HUES64 (cell line): ENCODE results near the gene DNAH14.
"Not testable (repeated sequence)": the region's sequence is repeated elsewhere in the genome, so short reads cannot be mapped to it uniquely, and the experiment has no call there.

Experiments used
- H3K27ac ChIP-seq: 2 replicates; pipeline ENCODE4 v1.7.0; 2013; ENCODE audit warnings: low read depth, low read length, inconsistent platforms
- H3K27me3 ChIP-seq: 2 replicates; pipeline ENCODE4 v1.6.1; 2013; ENCODE audit warnings: mild to moderate bottlenecking, low read length; ENCODE audit not compliant: insufficient read depth
- H3K36me3 ChIP-seq: 2 replicates; pipeline ENCODE4 v1.6.1; 2013; ENCODE audit warnings: mild to moderate bottlenecking, low read length; ENCODE audit not compliant: insufficient read depth
- H3K4me1 ChIP-seq: 2 replicates; pipeline ENCODE4 v1.6.1; 2013; ENCODE audit warnings: mild to moderate bottlenecking, low read length, moderate library complexity; ENCODE audit not compliant: insufficient read depth
- H3K4me3 ChIP-seq: 2 replicates; pipeline ENCODE4 v1.5.1; 2013; ENCODE audit warnings: mild to moderate bottlenecking, low read length, moderate library complexity
- H3K9ac ChIP-seq: 2 replicates; pipeline ENCODE4 v1.6.1; 2013; ENCODE audit warnings: mild to moderate bottlenecking, low read depth, low read length
- H3K9me3 ChIP-seq: 2 replicates; pipeline ENCODE4 v1.6.1; 2013; ENCODE audit warnings: low read depth, low read length; ENCODE audit not compliant: insufficient read depth
- WGBS: fragments of 150-250, 120-280 bp; methylation state at CpG from one replicate; pipeline ENCODE4 v1.1.7; 2013; ENCODE audit warnings: missing lambda C conversion rate; 5-methylcytosine and 5-hydroxymethylcytosine counted together

DNAH14 gene

DNA sequence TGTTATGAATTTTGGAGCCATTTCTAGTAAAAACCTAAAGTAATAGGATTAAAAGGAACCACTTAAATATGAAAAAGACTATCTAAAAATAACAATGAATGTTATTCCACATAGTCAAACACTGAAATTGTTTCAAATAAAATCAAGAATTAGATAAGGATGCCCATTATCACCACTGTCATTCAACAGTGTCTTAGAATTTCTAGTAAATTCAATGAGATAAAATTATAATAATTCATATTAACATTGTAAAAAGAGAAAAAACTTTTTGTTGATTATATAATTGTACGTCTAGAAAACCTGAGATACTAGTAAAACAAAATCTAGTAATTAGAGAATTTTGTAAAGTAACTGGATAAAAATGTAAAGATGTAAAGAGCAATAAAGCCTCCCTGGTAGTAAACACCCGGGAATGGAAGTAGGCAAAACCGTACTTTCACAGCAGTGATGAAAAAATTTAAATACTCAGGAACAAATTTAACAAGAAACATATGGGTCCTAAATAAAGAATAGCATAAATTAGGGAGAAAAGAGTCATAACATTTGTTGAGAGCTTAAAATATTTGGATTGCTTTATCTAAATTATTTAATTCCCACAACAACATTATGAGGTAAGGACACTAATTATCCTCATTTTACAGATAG is 442.0 kb downstream of the DNAH14 start:
- Histone ChIP-seq H3K4me1 (0 out of 2 replicates have a peak, but pooled peaks cover 2% of the 10 kb centered on the region), H3K9me3 (no peaks in the 10 kb centered on the region), H3K9ac (no peak overlapping the region), H3K27ac (no peak overlapping the region), H3K27me3 (peaks cover 28% of the 10 kb centered on the region), H3K4me3 (no peak overlapping the region), H3K36me3 (no peaks in the 10 kb centered on the region)
- WGBS, result 86% methylated on average over 2 of the region's 3 CpGs

DNA sequence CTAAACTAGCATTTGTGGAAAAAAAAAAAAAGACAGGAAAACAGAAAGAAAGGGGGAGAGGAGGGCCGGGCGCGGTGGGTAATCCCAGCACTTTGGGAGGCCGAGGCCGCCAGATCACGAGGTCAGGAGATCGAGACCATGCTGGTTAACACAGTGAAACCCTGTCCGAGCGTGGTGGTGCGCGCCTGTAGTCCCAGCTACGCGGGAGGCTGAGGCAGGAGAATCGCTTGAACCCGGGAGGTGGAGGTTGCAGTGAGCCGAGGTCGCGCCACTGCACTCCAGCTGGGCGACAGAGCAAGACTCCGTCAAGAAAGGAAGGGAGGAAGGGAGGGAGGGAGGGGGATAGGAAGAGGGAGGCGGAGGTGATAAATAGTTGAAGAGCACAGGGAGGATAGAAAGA is 443.7 kb downstream of the DNAH14 start:
- peaks cover 11% of the 10 kb centered on the region for H3K27me3 ChIP-seq
- H3K4me1 ChIP-seq, result peaks cover 3% of the 10 kb centered on the region
- H3K4me3 ChIP-seq, result no peak overlapping the region
- H3K9me3 ChIP-seq, result no peaks in the 10 kb centered on the region
- H3K9ac ChIP-seq, result no peak overlapping the region
- no peaks in the 10 kb centered on the region for H3K36me3 ChIP-seq
- no peak overlapping the region for H3K27ac ChIP-seq
- 88% methylated on average over 21 of the region's 21 CpGs for WGBS

DNA sequence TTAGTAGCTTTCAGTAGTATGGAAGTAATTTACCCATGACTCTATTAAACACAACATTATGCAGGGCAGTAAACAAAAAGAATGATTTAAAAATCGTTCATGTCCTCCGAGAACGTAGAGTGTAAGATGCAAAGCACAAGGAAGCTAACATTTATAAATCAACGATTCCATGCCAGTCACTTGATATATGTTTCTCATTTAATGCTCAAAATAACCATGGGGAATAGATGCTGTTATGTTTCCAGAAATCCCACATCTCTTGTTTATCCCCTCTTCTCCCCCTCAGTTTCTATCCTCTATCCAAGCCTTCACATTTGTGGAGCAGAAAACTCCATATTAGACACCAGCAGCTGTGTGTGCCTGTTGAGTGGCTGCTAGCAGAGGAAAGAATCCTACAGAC is 445.5 kb downstream of the DNAH14 start:
- Histone ChIP-seq H3K27ac (no peak overlapping the region), H3K9ac (no peak overlapping the region), H3K27me3 (no peaks in the 10 kb centered on the region), H3K4me1 (peaks cover 11% of the 10 kb centered on the region), H3K4me3 (no peak overlapping the region), H3K36me3 (no peaks in the 10 kb centered on the region), H3K9me3 (no peaks in the 10 kb centered on the region)
- WGBS, result 92% methylated on average over 4 of the region's 4 CpGs

DNA sequence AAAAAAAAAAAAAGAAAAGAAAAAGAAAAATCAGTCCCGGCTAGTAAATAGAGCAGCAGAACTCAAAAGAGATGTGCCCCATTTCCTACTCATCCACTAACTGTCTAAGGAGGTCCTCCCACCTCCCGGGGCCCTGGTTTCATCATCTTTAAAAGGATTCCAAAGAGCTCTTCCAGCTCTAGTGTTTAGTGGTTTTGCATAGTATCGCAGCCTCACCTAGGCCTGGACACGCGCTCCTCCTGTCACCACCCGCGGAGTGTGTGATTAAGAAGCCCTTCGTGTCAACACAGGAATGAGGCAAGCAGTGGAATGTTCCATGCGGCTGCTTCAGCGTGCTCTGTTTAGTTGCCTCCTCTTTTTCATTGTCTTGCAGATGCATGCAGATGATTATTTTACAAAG is 449.4 kb downstream of the DNAH14 start:
- H3K36me3 ChIP-seq, result no peaks in the 10 kb centered on the region
- H3K27ac ChIP-seq, result peak overlapping the region; percentile 82; the same call in 1 of the 2 replicates
- H3K27me3 ChIP-seq, result no peaks in the 10 kb centered on the region
- H3K9ac ChIP-seq, result no peak overlapping the region
- peaks cover 15% of the 10 kb centered on the region for H3K4me1 ChIP-seq
- no peaks in the 10 kb centered on the region for H3K9me3 ChIP-seq
- no peak overlapping the region for H3K4me3 ChIP-seq
- 20% methylated on average over 10 of the region's 10 CpGs for WGBS

DNA sequence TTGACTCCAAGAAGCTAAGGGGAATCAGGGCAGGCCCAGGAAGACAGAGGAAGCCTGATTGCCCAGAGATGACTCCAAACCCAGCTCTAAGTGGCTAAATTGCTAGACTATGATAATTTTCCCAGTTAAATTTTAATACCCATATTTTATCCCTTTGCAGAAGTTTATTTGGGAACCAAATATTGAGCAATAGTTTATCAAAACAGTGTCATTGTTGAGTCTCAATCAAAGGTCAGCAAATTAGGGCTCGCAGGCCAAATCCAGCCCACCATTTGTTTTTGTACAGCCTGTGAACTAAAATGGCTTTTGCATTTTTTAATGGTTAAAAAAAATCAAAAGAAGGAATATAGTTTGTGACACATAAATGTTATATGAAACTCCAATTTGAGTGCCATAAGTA is 451.2 kb downstream of the DNAH14 start:
- no peak overlapping the region for H3K9ac ChIP-seq
- H3K9me3 ChIP-seq, result no peaks in the 10 kb centered on the region
- no peak overlapping the region for H3K27ac ChIP-seq
- no peaks in the 10 kb centered on the region for H3K36me3 ChIP-seq
- H3K27me3 ChIP-seq, result no peaks in the 10 kb centered on the region
- no peak overlapping the region for H3K4me3 ChIP-seq
- WGBS, result 85% methylated on average over 1 of the region's 1 CpG
- H3K4me1 ChIP-seq, result peaks cover 15% of the 10 kb centered on the region

DNA sequence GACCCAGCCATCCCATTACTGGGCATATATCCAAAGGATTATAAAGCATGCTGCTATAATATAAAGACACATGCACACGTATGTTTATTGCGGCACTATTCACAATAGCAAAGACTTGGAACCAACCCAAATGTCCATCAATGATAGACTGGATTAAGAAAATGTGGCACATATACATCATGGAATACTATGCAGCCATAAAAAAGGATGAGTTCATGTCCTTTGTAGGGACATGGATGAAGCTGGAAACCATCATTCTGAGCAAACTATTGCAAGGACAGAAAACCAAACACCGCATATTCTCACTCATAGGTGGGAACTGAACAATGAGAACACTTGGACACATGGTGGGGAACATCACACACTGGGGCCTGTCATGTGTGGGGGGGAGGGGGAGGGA is 457.4 kb downstream of the DNAH14 start:
- H3K27me3 ChIP-seq, H3K4me3 ChIP-seq, H3K9me3 ChIP-seq, H3K27ac ChIP-seq, H3K4me1 ChIP-seq, H3K36me3 ChIP-seq, H3K9ac ChIP-seq: not testable (repeated sequence)
- 100% methylated on average over 1 of the region's 3 CpGs for WGBS

DNA sequence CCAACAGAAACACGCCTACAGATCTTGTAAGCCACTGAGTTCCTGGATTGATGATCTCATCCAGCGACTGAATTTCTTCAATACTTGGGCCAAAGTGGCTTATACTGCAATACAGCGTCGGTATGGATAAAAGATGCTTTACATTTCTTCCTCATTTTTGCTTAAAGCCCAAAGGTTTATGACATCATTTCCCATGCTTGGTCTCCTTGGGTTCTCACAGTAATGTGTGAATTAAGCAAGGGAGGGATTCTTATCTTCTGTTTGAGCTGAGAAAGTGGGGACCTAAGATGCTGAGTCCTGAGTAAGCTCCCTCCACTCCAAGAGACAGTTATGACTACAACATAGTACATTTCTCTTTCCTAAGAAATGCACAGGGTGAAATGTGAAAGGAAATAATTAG is 458.9 kb downstream of the DNAH14 start:
- no peaks in the 10 kb centered on the region for H3K36me3 ChIP-seq
- no peaks in the 10 kb centered on the region for H3K27me3 ChIP-seq
- H3K27ac ChIP-seq, result no peak overlapping the region
- no peaks in the 10 kb centered on the region for H3K9me3 ChIP-seq
- no peak overlapping the region for H3K9ac ChIP-seq
- H3K4me1 ChIP-seq, result no peaks in the 10 kb centered on the region
- 88% methylated on average over 4 of the region's 4 CpGs for WGBS
- no peak overlapping the region for H3K4me3 ChIP-seq

DNA sequence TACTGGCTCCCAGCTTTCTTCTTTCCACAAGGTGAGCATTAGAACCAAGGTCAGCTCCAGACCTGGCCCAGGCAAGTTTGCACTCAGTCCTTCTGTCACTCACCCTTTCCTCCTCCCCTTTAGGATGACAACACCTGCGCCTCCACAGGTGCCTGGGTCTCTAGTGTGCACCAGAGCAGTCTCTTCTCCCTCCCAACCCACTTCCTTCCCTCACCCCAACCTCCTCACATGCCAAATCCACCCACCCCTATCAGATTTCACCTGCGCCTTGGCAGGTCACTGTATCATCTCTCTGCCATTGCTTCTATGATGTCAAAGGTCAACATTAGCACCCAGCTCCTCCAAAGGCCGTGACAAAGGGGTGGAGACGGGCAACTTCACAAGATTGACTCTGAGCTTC is 460.4 kb downstream of the DNAH14 start:
- H3K36me3 ChIP-seq, result no peaks in the 10 kb centered on the region
- WGBS, result 89% methylated on average over 4 of the region's 4 CpGs
- no peak overlapping the region for H3K27ac ChIP-seq
- no peak overlapping the region for H3K9ac ChIP-seq
- H3K4me1 ChIP-seq, result no peaks in the 10 kb centered on the region
- H3K27me3 ChIP-seq, result no peaks in the 10 kb centered on the region
- H3K9me3 ChIP-seq, result no peaks in the 10 kb centered on the region
- no peak overlapping the region for H3K4me3 ChIP-seq

DNA sequence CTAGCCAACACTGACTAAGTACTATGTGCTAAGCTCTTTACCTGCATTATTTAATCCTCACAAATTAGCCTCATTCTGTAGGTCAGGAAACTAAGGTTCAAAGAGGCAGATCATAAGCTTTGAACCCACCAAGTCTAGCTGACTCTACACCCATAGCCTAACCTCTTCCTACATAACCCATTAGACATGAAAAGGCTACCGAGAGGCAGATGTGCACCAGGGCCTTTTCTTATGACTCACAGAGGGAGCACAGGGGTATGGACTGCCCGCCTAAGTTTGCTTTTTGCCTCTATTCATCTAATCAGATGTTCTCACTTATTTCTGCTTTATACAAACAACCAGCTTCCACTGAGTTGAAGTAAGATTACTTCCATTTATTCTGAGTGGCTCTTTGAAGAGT is 466.9 kb downstream of the DNAH14 start:
- H3K9me3 ChIP-seq, result no peaks in the 10 kb centered on the region
- no peaks in the 10 kb centered on the region for H3K4me1 ChIP-seq
- WGBS, result 94% methylated on average over 2 of the region's 2 CpGs
- no peak overlapping the region for H3K27ac ChIP-seq
- no peak overlapping the region for H3K9ac ChIP-seq
- H3K36me3 ChIP-seq, result peaks cover 18% of the 10 kb centered on the region
- no peaks in the 10 kb centered on the region for H3K27me3 ChIP-seq
- H3K4me3 ChIP-seq, result no peak overlapping the region

DNA sequence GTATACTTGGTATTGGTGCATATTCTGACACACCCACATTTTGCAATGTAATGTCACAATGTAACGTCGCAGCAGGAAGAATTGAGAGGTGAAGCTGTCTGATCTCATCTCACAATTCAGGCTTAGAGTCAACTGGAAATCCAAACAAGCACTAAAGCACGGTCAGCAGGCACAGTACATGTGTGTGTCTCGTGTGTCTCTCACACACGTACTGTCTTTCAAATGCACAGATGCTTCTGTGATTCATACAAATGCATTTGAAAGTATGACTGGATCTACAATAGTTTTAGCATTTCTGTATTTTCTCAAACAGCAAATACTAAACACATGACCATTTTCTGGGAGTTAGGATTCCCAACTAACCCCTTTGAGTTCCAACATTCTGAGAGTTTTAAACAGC is 471.5 kb downstream of the DNAH14 start:
- no peaks in the 10 kb centered on the region for H3K27me3 ChIP-seq
- peaks cover 58% of the 10 kb centered on the region for H3K36me3 ChIP-seq
- H3K9me3 ChIP-seq, result no peaks in the 10 kb centered on the region
- no peak overlapping the region for H3K4me3 ChIP-seq
- no peak overlapping the region for H3K27ac ChIP-seq
- WGBS, result 98% methylated on average over 5 of the region's 5 CpGs
- no peaks in the 10 kb centered on the region for H3K4me1 ChIP-seq
- no peak overlapping the region for H3K9ac ChIP-seq

DNA sequence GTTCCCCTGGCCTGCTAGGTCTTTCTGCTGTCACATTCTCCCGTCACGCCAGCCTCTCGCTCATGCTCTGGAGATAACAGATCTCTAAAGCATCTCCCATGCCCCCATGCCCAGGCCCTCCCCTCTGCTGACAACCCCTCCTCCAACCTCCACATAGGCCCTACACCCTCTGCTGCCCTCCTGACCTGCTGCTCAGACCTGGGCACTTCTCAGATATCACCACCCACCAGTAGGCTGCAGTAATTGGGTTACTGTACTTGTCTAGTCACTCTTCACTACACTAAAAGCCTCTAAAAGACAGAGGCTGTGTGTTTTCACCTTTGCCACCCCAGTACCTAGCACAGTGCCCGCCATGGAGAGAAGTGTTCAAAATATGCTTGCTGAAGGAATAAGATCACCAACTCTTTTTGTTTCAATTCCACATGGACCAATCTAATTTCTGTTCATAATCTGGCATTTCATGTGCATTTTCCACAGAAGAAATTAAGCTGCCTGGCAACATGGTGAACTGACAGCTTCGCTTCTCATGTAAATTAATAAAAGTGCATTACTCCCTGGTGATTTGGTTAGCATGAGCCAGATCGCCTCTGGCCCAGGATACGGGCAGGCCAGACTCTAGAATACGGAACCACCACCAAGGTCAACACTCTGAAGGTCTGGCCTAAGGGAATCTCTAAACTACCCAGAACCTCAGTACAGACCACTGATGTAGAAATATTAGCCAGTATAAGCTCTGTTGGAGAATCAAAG is 477.7 kb downstream of the DNAH14 start:
- H3K27me3 ChIP-seq, result no peaks in the 10 kb centered on the region
- H3K36me3 ChIP-seq, result peaks cover 67% of the 10 kb centered on the region
- WGBS, result 96% methylated on average over 8 of the region's 8 CpGs
- H3K27ac ChIP-seq, result no peak overlapping the region
- no peaks in the 10 kb centered on the region for H3K9me3 ChIP-seq
- no peak overlapping the region for H3K4me3 ChIP-seq
- peaks cover 12% of the 10 kb centered on the region for H3K4me1 ChIP-seq
- H3K9ac ChIP-seq, result no peak overlapping the region
